Calu3 (cell line): ENCODE results near the gene FOXA3. TPM values are rescaled to one million over a fixed set of nuclear protein-coding genes. Genes with fewer than 3 reads are reported as not detected.

Source experiments
- BruUV-seq: library from RNA; stranded (reverse); fragments of 400-500 nt; replicated peaks from 2 replicates; lab custom pipeline; 2021; lab: Mats Ljungman, UMichigan
- CTCF ChIA-PET: fragments of 300-600 bp; sonication (Branson Sonifier 250); formaldehyde crosslinking; loops from one replicate; lab custom pipeline; 2022; ENCODE audit warnings: antibody characterized with exemption; lab: Charles Lee
- DNase-seq: peaks from one replicate; pipeline ENCODE4 v3.0.0; 2022
- H3K27ac Mint-ChIP-seq: one replicate; pipeline ENCODE4 v1.8.0; 2022; ENCODE audit warnings: mixed read lengths; ENCODE audit not compliant: unreplicated experiment
- H3K27me3 Mint-ChIP-seq: one replicate; pipeline ENCODE4 v1.8.0; 2022; ENCODE audit warnings: mixed read lengths; ENCODE audit not compliant: unreplicated experiment
- H3K36me3 Mint-ChIP-seq: one replicate; pipeline ENCODE4 v1.8.0; 2022; ENCODE audit warnings: mild to moderate bottlenecking, moderate library complexity, mixed read lengths; ENCODE audit not compliant: insufficient read depth, unreplicated experiment
- H3K4me1 Mint-ChIP-seq: one replicate; pipeline ENCODE4 v1.8.0; 2022; ENCODE audit warnings: mild to moderate bottlenecking, low read depth, mixed read lengths; ENCODE audit not compliant: unreplicated experiment
- H3K4me3 Mint-ChIP-seq: one replicate; pipeline ENCODE4 v1.8.0; 2022; ENCODE audit warnings: mild to moderate bottlenecking, low read depth, moderate library complexity, mixed read lengths; ENCODE audit not compliant: unreplicated experiment
- H3K9me3 Mint-ChIP-seq: one replicate; pipeline ENCODE4 v1.8.0; 2022; ENCODE audit warnings: low read depth, mixed read lengths; ENCODE audit not compliant: unreplicated experiment
- intact Hi-C: fragments of 100-400 bp; cut with micrococcal nuclease; formaldehyde crosslinking; loops from one replicate; pipeline ENCODE4 v1.10.0; 2022; ENCODE audit not compliant: unreplicated experiment
- total RNA-seq: library from RNA; stranded (reverse); gene quantifications from 2 replicates; pipeline ENCODE4 v1.2.3, GENCODE V29; 2022
- TF ChIP-seq, protein P1 (sequence below): fragments of 200-600 bp; IDR thresholded peaks from one replicate; pipeline ENCODE4 v1.8.0; 2022; ENCODE audit warnings: antibody characterized with exemption; ENCODE audit not compliant: unreplicated experiment

FOXA3 gene
- total RNA-seq, 1 experiment from 2014 or later, result 12.1 TPM

DNA sequence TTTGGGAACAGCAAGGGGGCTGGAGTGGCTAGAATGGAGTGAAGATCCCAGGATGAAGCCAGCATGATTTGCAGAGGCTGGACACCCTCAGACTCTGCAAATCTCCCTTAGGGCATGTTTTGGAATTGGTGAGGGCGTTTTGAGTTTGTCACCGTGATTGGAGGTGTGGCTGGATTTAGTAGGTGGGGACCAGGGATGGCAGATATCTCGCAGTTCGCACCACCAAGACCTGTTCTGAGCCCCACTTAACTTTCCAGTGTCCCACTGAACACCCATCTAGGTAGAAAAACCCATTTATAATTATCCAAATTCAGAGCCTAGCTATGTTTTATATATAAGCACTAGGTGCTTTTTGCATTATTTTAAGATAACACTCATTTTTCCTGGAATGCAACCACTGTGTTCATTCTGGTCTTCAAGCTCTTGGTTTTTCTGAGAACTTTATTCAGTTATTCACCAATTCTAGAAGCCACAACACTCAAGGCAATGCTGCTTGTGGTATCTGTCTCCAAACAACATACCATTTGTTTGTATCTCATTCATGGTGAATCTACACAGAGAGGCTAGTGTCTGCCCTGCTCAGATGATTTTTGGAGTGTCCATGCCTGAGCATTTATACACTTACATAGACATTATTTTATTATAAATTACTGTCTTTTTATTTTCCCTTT, 53.4 kb downstream of the FOXA3 start:
- no peaks in the 10 kb centered on the region for H3K9me3 Mint-ChIP-seq
- peaks cover 36% of the 10 kb centered on the region for H3K27me3 Mint-ChIP-seq
- peaks cover 5% of the 10 kb centered on the region for H3K36me3 Mint-ChIP-seq
- H3K4me3 Mint-ChIP-seq, result no peak overlapping the region
- TF ChIP-seq, protein P1, sequence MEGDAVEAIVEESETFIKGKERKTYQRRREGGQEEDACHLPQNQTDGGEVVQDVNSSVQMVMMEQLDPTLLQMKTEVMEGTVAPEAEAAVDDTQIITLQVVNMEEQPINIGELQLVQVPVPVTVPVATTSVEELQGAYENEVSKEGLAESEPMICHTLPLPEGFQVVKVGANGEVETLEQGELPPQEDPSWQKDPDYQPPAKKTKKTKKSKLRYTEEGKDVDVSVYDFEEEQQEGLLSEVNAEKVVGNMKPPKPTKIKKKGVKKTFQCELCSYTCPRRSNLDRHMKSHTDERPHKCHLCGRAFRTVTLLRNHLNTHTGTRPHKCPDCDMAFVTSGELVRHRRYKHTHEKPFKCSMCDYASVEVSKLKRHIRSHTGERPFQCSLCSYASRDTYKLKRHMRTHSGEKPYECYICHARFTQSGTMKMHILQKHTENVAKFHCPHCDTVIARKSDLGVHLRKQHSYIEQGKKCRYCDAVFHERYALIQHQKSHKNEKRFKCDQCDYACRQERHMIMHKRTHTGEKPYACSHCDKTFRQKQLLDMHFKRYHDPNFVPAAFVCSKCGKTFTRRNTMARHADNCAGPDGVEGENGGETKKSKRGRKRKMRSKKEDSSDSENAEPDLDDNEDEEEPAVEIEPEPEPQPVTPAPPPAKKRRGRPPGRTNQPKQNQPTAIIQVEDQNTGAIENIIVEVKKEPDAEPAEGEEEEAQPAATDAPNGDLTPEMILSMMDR, result no peak
- CTCF ChIA-PET, result interaction anchor here (0.7 kb wide), 1 partner anchor 351 kb away, joined by 5 read pairs; no protein-coding TSS in a partner anchor
- H3K4me1 Mint-ChIP-seq, result peaks cover 13% of the 10 kb centered on the region
- no peak overlapping the region for H3K27ac Mint-ChIP-seq
- BruUV-seq, result no TSS peak
- DNase-seq, result no peak
- intact Hi-C loops, result no loop called here

DNA sequence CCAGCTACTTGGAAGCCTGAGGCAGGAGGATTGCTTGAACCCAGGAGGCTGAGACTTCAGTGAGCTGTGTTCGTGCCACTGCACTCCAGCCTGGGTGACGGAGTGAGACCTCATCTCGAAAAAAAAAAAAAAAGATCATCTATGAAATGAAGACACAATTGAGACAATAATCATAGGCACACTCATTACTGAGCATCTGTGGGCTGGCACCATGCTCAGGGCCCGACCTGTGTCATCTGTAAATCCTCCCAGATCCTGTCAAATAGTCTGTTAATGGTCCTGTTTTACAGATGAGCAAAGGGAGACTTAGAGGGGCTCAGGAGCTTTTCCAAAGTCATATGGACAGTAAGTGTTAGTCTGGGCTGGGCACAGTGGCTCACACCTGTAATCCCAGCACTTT, 54.6 kb downstream of the FOXA3 start:
- intact Hi-C loops, result no loop called here
- Mint-ChIP-seq H3K36me3 (peaks cover 5% of the 10 kb centered on the region), H3K27ac (no peak overlapping the region), H3K9me3 (no peaks in the 10 kb centered on the region), H3K4me3 (no peak overlapping the region), H3K27me3 (peaks cover 25% of the 10 kb centered on the region), H3K4me1 (peaks cover 13% of the 10 kb centered on the region)
- CTCF ChIA-PET, result interaction anchor here (0.7 kb wide), 1 partner anchor 65 kb away, joined by 5 read pairs; no protein-coding TSS in a partner anchor
- TF ChIP-seq, protein P1, result no peak
- no TSS peak for BruUV-seq
- DNase-seq, result no peak

DNA sequence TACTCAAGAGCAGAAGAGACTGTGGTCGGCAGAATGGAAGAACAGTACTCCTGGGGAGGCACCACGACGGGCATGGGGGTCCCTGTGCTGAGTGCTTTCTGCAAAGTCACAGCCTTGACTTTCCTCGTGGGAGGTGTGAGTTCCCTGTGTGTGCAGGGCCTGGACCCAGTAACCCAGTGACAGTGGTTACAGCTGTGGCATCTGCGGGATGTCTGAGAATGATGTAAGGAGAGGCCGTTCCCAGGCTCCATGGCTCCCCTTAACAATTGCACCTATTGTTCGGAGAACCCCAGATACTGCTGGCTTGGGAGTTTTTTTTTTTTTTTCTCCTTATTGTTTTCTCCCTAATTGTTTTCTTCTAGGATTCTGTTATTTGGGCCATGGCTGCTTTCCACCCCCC, 55.6 kb downstream of the FOXA3 start:
- CTCF ChIA-PET, result interaction anchor here (0.6 to 0.8 kb wide), 2 partner anchors 17 to 66 kb away, joined by 3 to 4 read pairs; partner anchors contain the start of gene MYPOP
- BruUV-seq, result no TSS peak
- TF ChIP-seq, protein P1, result no peak
- Mint-ChIP-seq H3K27ac (no peak overlapping the region), H3K27me3 (peaks cover 23% of the 10 kb centered on the region), H3K4me3 (no peak overlapping the region), H3K36me3 (peaks cover 5% of the 10 kb centered on the region), H3K9me3 (no peaks in the 10 kb centered on the region), H3K4me1 (peaks cover 15% of the 10 kb centered on the region)
- DNase-seq, result no peak
- intact Hi-C loops, result no loop called here

DNA sequence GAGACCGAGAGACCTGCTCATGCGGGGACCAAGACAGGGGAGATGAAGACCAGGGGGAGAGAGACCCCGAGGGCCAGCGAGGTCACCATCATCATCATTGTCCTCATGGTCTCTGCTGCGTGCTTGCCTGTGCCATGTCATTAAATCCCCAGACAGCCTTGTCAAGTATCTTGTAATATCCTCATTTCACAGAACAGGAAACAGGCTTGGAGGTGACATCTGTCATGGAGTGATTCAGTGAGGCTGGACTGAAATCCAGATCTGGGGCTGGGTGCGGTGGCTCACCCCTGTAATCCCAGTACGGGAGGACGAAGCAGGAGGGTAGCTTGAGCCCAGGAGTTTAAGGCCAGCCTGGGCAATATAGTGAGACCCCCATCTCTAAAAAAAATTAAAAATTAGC, 56.3 kb downstream of the FOXA3 start:
- no peak for DNase-seq
- Mint-ChIP-seq H3K4me1 (peaks cover 22% of the 10 kb centered on the region), H3K4me3 (no peak overlapping the region), H3K27ac (no peak overlapping the region), H3K36me3 (peaks cover 5% of the 10 kb centered on the region), H3K27me3 (peaks cover 23% of the 10 kb centered on the region), H3K9me3 (no peaks in the 10 kb centered on the region)
- CTCF ChIA-PET, result interaction anchor here (0.8 kb wide), 1 partner anchor 18 kb away, joined by 4 read pairs; the partner anchor contains the start of gene MYPOP
- intact Hi-C loops, result no loop called here
- no TSS peak for BruUV-seq
- TF ChIP-seq, protein P1, result no peak
